Stimulated activated CD8-positive, alpha-beta memory T cell treated with anti-CD3 and anti-CD28 coated beads, Interleukin-4, amount 100 ng/mL, for 1 hour (primary cell): ENCODE data around the gene ASNSD1.

ENCODE experiments used
- DNase-seq, 2 donors: peaks; one replicate each; pipeline ENCODE4 v3.0.0-alpha.2; 2020; ENCODE audit warnings: low read depth in 2 of 2, low spot score in 1 of 2

ASNSD1 gene

GRCh38 chr2:189661148-189661956 lies at the start of gene ASNSD1:
Gene ASNSD1, plus strand, starts transcription at chr2:189661459. Its CDS starts 4,674 bp downstream, at chr2:189666133.
- DNase-seq, result peak; percentile 91 to 98

- DNase-seq, result no peak
Measured at GRCh38 chr2:189613077-189613636, 48.1 kb upstream of the ASNSD1 start.

- no peak for DNase-seq
Measured at GRCh38 chr2:189613650-189614420, 47.4 kb upstream of the ASNSD1 start.

- no peak for DNase-seq
Measured at GRCh38 chr2:189614585-189614984, 46.7 kb upstream of the ASNSD1 start.

GRCh38 chr2:189618197-189618596 lies 43.1 kb upstream of the ASNSD1 start:
- DNase-seq, result no peak

GRCh38 chr2:189621781-189622180 lies 39.5 kb upstream of the ASNSD1 start:
- no peak for DNase-seq

- DNase-seq, result no peak
Measured at GRCh38 chr2:189623049-189623448, 38.2 kb upstream of the ASNSD1 start.

GRCh38 chr2:189624648-189625355 lies 36.5 kb upstream of the ASNSD1 start:
- no peak for DNase-seq

- no peak for DNase-seq
Measured at GRCh38 chr2:189625636-189626035, 35.6 kb upstream of the ASNSD1 start.

GRCh38 chr2:189627789-189628188 lies 33.5 kb upstream of the ASNSD1 start:
- DNase-seq, result no peak

GRCh38 chr2:189628817-189629530 lies 32.3 kb upstream of the ASNSD1 start:
- DNase-seq, result no peak

- DNase-seq, result no peak
Measured at GRCh38 chr2:189629531-189630453, 31.5 kb upstream of the ASNSD1 start.

- no peak for DNase-seq
Measured at GRCh38 chr2:189631849-189632248, 29.4 kb upstream of the ASNSD1 start.

- no peak for DNase-seq
Measured at GRCh38 chr2:189633392-189633811, 27.9 kb upstream of the ASNSD1 start.

- DNase-seq, result no peak
Measured at GRCh38 chr2:189635353-189635752, 25.9 kb upstream of the ASNSD1 start.

- no peak for DNase-seq
Measured at GRCh38 chr2:189638301-189639006, 22.8 kb upstream of the ASNSD1 start.

GRCh38 chr2:189639007-189639609 lies 22.2 kb upstream of the ASNSD1 start:
- DNase-seq, result no peak

GRCh38 chr2:189641002-189641401 lies 20.3 kb upstream of the ASNSD1 start:
- no peak for DNase-seq

- DNase-seq, result no peak
Measured at GRCh38 chr2:189641590-189641989, 19.7 kb upstream of the ASNSD1 start.
